Breast epithelium (tissue), 4 donors: ENCODE results near the gene AZI2. TPM values are rescaled to one million over a fixed set of nuclear protein-coding genes. Genes with fewer than 3 reads are reported as not detected.

Experiments
- DNase-seq, 2 donors: peaks; one replicate each; pipeline ENCODE4 v3.0.0-alpha.2; 2019; ENCODE audit warnings: low spot score in 2 of 2
- H3K27ac ChIP-seq, 2 donors: fragments of 200-600 bp; sonication (generic) in 1 of 2; one replicate each; pipeline ENCODE4 v1.5.1; 2016 to 2019; ENCODE audit warnings: mild to moderate bottlenecking in 1 of 2
- H3K27me3 ChIP-seq, 2 donors: fragments of 200-600 bp; sonication (generic) in 1 of 2; one replicate each; pipeline versions ENCODE4 v1.5.1 to v1.6.0; 2017 to 2019; ENCODE audit warnings: control low read depth in 1 of 2, mild to moderate bottlenecking in 1 of 2
- H3K36me3 ChIP-seq: fragments of 200-600 bp; one replicate; pipeline ENCODE4 v1.5.1; 2019
- H3K4me1 ChIP-seq, 2 donors: fragments of 200-600 bp; sonication (generic); one replicate each; pipeline ENCODE4 v1.5.1; 2016 to 2019; ENCODE audit warnings: control low read depth in 1 of 2
- H3K4me3 ChIP-seq, 3 donors: fragments of 200-600 bp; sonication (generic); 1 replicate in 2 of 3; 2 replicates in 1 of 3; pipeline ENCODE4 v1.5.1; 2016 to 2019; ENCODE audit warnings: mild to moderate bottlenecking in 3 of 3, moderate library complexity in 2 of 3
- H3K9me3 ChIP-seq, 2 donors: fragments of 200-600 bp; sonication (generic) in 1 of 2; one replicate each; pipeline ENCODE4 v1.5.1; 2016 to 2019; ENCODE audit warnings: control low read depth in 1 of 2
- CTCF ChIP-seq, 3 donors: fragments of 450-650 bp; IDR thresholded peaks; one replicate each; pipeline ENCODE4 v1.5.1; 2016 to 2017; ENCODE audit warnings: antibody characterized with exemption in 3 of 3, mild to moderate bottlenecking in 3 of 3, moderate library complexity in 3 of 3
- POLR2A ChIP-seq: fragments of 450-650 bp; IDR thresholded peaks from one replicate; pipeline ENCODE4 v1.6.1; 2016; ENCODE audit warnings: antibody characterized with exemption, mild to moderate bottlenecking, moderate library complexity
- POLR2AphosphoS5 ChIP-seq, 3 donors: sonication (generic); formaldehyde crosslinking; IDR thresholded peaks; one replicate each; pipeline ENCODE4 v1.6.1; 2017; ENCODE audit warnings: antibody characterized with exemption in 3 of 3
- intact Hi-C: fragments of 100-400 bp; cut with DNase I; formaldehyde crosslinking; loops from one replicate; pipeline ENCODE4 v1.15.1; 2023; ENCODE audit warnings: low total_unique reads
- total RNA-seq, 3 donors: library from RNA; depleted of rRNA; stranded (reverse); fragments of >200 nt; gene quantifications; one replicate each; pipeline ENCODE4 v1.1.0, GENCODE V29; 2016

AZI2 gene
- total RNA-seq, 3 donors from 2014 or later = 68.6 to 193 (median 111) TPM

- DNase-seq = no peak
- no peak for TF ChIP-seq POLR2AphosphoS5 (IDR thresholded peaks at IDR 0.05)
- TF ChIP-seq CTCF (IDR thresholded peaks at IDR 0.05) = no peak
- no peak for TF ChIP-seq POLR2A
- no peaks in the 10 kb centered on the region for H3K9me3 ChIP-seq
- H3K36me3 ChIP-seq = no peaks in the 10 kb centered on the region
- no peaks in the 10 kb centered on the region for H3K27me3 ChIP-seq
- H3K4me1 ChIP-seq = no peaks in the 10 kb centered on the region
- intact Hi-C loops = no loop called here
- H3K4me3 ChIP-seq = no peak overlapping the region
- no peak overlapping the region for H3K27ac ChIP-seq
Observed at GRCh38 chr3:28301688-28302087, 46.9 kb downstream of the AZI2 start.

DNA sequence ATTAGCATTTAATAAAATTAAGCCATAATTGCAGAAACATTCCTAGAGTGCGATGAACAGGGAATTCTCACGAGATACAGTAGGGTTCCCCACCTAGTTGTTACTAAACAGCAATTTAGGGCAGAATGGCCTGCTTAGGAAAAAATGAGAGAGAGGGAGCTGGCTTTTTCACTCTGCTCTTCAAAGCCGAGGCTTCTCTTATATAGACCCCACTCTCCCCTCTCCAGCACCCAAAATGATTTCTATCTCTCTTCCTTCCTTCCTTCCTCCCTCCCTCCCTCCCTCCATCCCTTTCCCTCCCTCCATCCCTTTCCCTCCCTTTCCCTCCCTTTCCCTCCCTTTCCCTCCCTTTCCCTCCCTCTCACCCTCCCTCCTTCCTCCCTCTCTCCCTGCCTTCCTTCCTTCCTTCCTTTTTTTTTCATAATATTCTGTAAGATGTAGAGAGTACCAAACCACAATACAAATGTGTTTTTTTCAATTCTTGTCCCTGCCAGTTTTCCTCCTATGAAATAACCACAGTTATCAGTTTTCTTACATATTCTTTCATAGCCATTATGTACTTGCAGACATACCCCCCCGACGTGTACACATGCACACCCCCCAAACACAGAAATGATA is 48.2 kb downstream of the AZI2 start:
- intact Hi-C loops = no loop called here
- no peak for DNase-seq
- Histone ChIP-seq H3K4me3 (no peak overlapping the region), H3K27me3 (no peaks in the 10 kb centered on the region), H3K9me3 (no peaks in the 10 kb centered on the region), H3K27ac (no peak overlapping the region), H3K4me1 (no peaks in the 10 kb centered on the region), H3K36me3 (no peaks in the 10 kb centered on the region)
- TF ChIP-seq CTCF (IDR thresholded peaks at IDR 0.05) (no peak), POLR2AphosphoS5 (IDR thresholded peaks at IDR 0.05) (no peak), POLR2A (no peak)

GRCh38 chr3:28299705-28300104 is 48.9 kb downstream of the AZI2 start:
- Histone ChIP-seq H3K36me3 (no peaks in the 10 kb centered on the region), H3K4me3 (no peak overlapping the region), H3K9me3 (no peaks in the 10 kb centered on the region), H3K27me3 (no peaks in the 10 kb centered on the region), H3K4me1 (no peaks in the 10 kb centered on the region), H3K27ac (no peak overlapping the region)
- DNase-seq = no peak
- intact Hi-C loops = no loop called here
- no peak for TF ChIP-seq CTCF (IDR thresholded peaks at IDR 0.05)
- no peak for TF ChIP-seq POLR2AphosphoS5 (IDR thresholded peaks at IDR 0.05)
- TF ChIP-seq POLR2A = no peak

GRCh38 chr3:28295898-28296490 is 52.6 kb downstream of the AZI2 start:
- no peak for DNase-seq
- intact Hi-C loops = no loop called here
- no peaks in the 10 kb centered on the region for H3K36me3 ChIP-seq

More at GRCh38 chr3:28295898-28296490, 52.6 kb downstream of the AZI2 start:
- Histone ChIP-seq H3K4me3 (no peak overlapping the region), H3K9me3 (no peaks in the 10 kb centered on the region), H3K27ac (no peak overlapping the region), H3K4me1 (no peaks in the 10 kb centered on the region), H3K27me3 (no peaks in the 10 kb centered on the region)
- TF ChIP-seq CTCF (IDR thresholded peaks at IDR 0.05) (no peak), POLR2AphosphoS5 (IDR thresholded peaks at IDR 0.05) (no peak), POLR2A (no peak)
